K562 (cell line): ENCODE measurements around the gene GADD45GIP1. TPM values are rescaled to one million over a fixed set of nuclear protein-coding genes. Genes with fewer than 3 reads are reported as not detected.
A peak's percentile ranks its signal among the peaks of the same experiment; 100 is the strongest.

ENCODE experiments used
- FOXP1 ChIP-seq: sonication (generic); formaldehyde crosslinking; IDR thresholded peaks from 2 replicates; pipeline ENCODE4 v1.8.0; 2022; ENCODE audit warnings: mild to moderate bottlenecking, missing genetic modification reagents
- KDM5B ChIP-seq: fragments of 200-600 bp; sonication (generic); IDR thresholded peaks from 2 replicates; pipeline ENCODE4 v1.6.1; 2012; ENCODE audit warnings: low read depth, mild to moderate bottlenecking, moderate library complexity, low read length, control low read depth, inconsistent platforms; ENCODE audit not compliant: insufficient replicate concordance
- L3MBTL2 ChIP-seq: fragments of 450-650 bp; IDR thresholded peaks from 2 replicates; pipeline ENCODE4 v1.6.1; 2016; ENCODE audit warnings: mild to moderate bottlenecking, moderate library complexity
- NFRKB ChIP-seq: fragments of 450-650 bp; IDR thresholded peaks from 2 replicates; pipeline ENCODE4 v1.6.1; 2016; ENCODE audit warnings: low read depth
- NR2C2 ChIP-seq, 2 experiments: fragments of 200-800 bp in 1 of 2; sonication (Bioruptor generic) in 1 of 2; sonication (generic) in 1 of 2; formaldehyde crosslinking in 1 of 2; IDR thresholded peaks; 2 replicates each; pipeline versions ENCODE4 v1.6.1 to v1.8.0; 2016 to 2022; ENCODE audit warnings: mild to moderate bottlenecking in 1 of 2, missing compliant biosample characterization in 1 of 2, missing genetic modification characterization in 1 of 2, missing genetic modification reagents in 1 of 2
- POLR2G ChIP-seq: fragments of 200-400 bp; formaldehyde crosslinking; IDR thresholded peaks from 2 replicates; pipeline ENCODE4 v1.6.1; 2017; ENCODE audit warnings: low read depth, mild to moderate bottlenecking, antibody characterized with exemption, low read length, moderate library complexity
- RBFOX2 ChIP-seq: fragments of 200-400 bp; formaldehyde crosslinking; IDR thresholded peaks from 2 replicates; pipeline ENCODE4 v1.6.1; 2017; ENCODE audit warnings: low read depth, mild to moderate bottlenecking, low read length, moderate library complexity
- SMARCE1 ChIP-seq: fragments of 450-650 bp; IDR thresholded peaks from 2 replicates; pipeline ENCODE4 v1.7.1; 2016; ENCODE audit warnings: mild to moderate bottlenecking
- TCF3 ChIP-seq: sonication (generic); formaldehyde crosslinking; IDR thresholded peaks from 2 replicates; pipeline ENCODE4 v1.4.0; 2020; ENCODE audit warnings: mild to moderate bottlenecking, missing genetic modification reagents
- ZBTB7A ChIP-seq: IDR thresholded peaks from 2 replicates; pipeline ENCODE4 v1.6.1; 2011; ENCODE audit warnings: low read depth, mild to moderate bottlenecking, low read length, moderate library complexity, borderline replicate concordance; ENCODE audit not compliant: control insufficient read depth
- ZNF699 ChIP-seq: fragments of 250-450 bp; sonication (Bioruptor Pico); IDR thresholded peaks from 2 replicates; pipeline ENCODE4 v1.8.0; 2021; ENCODE audit warnings: mild to moderate bottlenecking, moderate library complexity; ENCODE audit not compliant: insufficient replicate concordance
- ZSCAN29 ChIP-seq: fragments of 450-650 bp; IDR thresholded peaks from 2 replicates; pipeline ENCODE4 v1.6.1; 2017
- polyA plus RNA-seq, 8 experiments: library from polyadenylated mRNA; depleted of rRNA in 4 of 8; stranded (reverse) in 5 of 8; unstranded in 3 of 8; fragments of >200 nt; fragmentation: Nextera tagmentation in 2 of 8; fragmentation: Illumina TruSeq in 1 of 8; extraction: Ambion mirVana in 2 of 8; extraction: Trizol in 1 of 8; gene quantifications; 2 replicates each; pipeline versions ENCODE4 v1.2.1 to v1.2.3, GENCODE V29; 2011 to 2014; ENCODE audit warnings: inconsistent platforms in 1 of 8, missing spikeins in 1 of 8
- total RNA-seq, 7 experiments: library from RNA; depleted of rRNA in 6 of 7; stranded (reverse); fragments of >200 nt in 6 of 7; fragmentation: Illumina TruSeq in 2 of 7; extraction: Trizol in 2 of 7; gene quantifications; 2 replicates each; pipeline versions ENCODE4 v1.2.1 to v1.2.3, GENCODE V29; 2011 to 2021; ENCODE audit warnings: low replicate concordance in 1 of 7
- TF ChIP-seq, protein P1 (sequence below), 3 experiments: fragments of 200-800 bp in 1 of 3; fragments of 250-450 bp in 1 of 3; fragments of 450-650 bp in 1 of 3; sonication (Bioruptor Pico) in 1 of 3; sonication (Bioruptor generic) in 1 of 3; formaldehyde crosslinking in 1 of 3; IDR thresholded peaks; 2 replicates each; pipeline versions ENCODE4 v1.6.1 to v1.8.0; 2016 to 2022; ENCODE audit warnings: mild to moderate bottlenecking in 2 of 3, missing genetic modification characterization in 2 of 3, missing compliant biosample characterization in 1 of 3, moderate library complexity in 1 of 3
- TF ChIP-seq, protein P2 (sequence below): sonication (generic); formaldehyde crosslinking; IDR thresholded peaks from 2 replicates; pipeline ENCODE4 v1.8.0; 2023; ENCODE audit warnings: mild to moderate bottlenecking, missing genetic modification reagents
- TF ChIP-seq, protein P3 (sequence below): fragments of 450-650 bp; IDR thresholded peaks from 2 replicates; pipeline ENCODE4 v1.6.1; 2017; ENCODE audit warnings: mild to moderate bottlenecking, moderate library complexity
- TF ChIP-seq, protein P4 (sequence below): fragments of 250-450 bp; sonication (Bioruptor Pico); IDR thresholded peaks from 2 replicates; pipeline ENCODE4 v1.4.0; 2020; ENCODE audit warnings: mild to moderate bottlenecking

The GADD45GIP1 gene
- total and polyA plus RNA-seq, 9 of the 15 experiments (the other 6 are each of a cell fraction or from before 2014, with no cell fraction given), result 5.1 to 161 (median 29.2) TPM

DNA sequence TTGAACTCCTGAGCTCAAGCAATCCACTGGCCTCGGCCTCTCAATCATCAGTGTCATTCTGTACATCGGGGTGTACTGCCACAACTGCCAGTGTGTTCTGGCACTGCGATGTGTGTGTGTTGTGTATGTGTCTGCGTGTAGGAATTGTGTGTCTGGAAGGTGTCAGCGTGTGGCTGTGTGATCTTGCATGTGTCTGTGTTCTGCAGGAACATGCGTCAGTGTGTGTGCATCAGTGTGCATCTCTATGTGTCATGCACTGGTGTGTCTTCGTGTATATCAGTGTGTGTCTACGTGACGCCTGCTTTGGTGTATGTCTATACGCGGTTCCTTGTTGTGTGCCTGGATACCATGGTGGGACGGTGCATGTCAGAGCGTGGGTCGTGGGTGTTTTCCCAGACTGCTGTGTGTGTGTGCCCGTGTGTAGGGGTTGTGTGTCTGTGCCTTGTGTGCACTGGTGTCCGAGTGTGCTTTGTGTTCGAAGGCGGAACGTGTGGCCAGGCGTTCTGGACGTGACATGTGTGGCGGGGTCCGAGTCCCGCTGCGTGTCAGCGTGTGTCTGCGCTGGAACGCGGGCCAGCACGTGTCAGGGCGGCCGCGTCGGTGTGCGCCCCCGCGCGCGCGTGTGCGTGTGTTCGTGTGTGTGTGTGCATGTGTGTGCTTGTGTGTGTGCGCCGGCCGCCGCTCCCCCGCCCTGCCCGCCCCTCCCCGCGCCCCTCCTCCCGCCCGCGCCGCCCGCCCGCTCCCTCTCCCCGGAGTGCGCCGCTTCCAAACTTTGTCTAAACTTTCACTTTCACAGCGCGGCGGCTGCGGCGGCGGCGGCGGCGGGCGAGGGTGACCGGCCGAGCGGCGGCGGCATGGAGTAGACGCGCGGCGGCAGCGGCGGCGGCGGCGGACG, 37.9 kb upstream of the GADD45GIP1 start, which contains the start of gene NFIX (continued):
- TF ChIP-seq, protein P1, sequence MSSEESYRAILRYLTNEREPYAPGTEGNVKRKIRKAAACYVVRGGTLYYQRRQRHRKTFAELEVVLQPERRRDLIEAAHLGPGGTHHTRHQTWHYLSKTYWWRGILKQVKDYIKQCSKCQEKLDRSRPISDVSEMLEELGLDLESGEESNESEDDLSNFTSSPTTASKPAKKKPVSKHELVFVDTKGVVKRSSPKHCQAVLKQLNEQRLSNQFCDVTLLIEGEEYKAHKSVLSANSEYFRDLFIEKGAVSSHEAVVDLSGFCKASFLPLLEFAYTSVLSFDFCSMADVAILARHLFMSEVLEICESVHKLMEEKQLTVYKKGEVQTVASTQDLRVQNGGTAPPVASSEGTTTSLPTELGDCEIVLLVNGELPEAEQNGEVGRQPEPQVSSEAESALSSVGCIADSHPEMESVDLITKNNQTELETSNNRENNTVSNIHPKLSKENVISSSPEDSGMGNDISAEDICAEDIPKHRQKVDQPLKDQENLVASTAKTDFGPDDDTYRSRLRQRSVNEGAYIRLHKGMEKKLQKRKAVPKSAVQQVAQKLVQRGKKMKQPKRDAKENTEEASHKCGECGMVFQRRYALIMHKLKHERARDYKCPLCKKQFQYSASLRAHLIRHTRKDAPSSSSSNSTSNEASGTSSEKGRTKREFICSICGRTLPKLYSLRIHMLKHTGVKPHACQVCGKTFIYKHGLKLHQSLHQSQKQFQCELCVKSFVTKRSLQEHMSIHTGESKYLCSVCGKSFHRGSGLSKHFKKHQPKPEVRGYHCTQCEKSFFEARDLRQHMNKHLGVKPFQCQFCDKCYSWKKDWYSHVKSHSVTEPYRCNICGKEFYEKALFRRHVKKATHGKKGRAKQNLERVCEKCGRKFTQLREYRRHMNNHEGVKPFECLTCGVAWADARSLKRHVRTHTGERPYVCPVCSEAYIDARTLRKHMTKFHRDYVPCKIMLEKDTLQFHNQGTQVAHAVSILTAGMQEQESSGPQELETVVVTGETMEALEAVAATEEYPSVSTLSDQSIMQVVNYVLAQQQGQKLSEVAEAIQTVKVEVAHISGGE (CRISPR knock-in tag; IDR thresholded peaks at IDR 0.05), result peak in 1 of 3 experiments; percentile 37; a peak in 1 of 6 replicates
- TF ChIP-seq, protein P2, sequence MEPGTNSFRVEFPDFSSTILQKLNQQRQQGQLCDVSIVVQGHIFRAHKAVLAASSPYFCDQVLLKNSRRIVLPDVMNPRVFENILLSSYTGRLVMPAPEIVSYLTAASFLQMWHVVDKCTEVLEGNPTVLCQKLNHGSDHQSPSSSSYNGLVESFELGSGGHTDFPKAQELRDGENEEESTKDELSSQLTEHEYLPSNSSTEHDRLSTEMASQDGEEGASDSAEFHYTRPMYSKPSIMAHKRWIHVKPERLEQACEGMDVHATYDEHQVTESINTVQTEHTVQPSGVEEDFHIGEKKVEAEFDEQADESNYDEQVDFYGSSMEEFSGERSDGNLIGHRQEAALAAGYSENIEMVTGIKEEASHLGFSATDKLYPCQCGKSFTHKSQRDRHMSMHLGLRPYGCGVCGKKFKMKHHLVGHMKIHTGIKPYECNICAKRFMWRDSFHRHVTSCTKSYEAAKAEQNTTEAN (CRISPR knock-in tag), result 0 out of 2 replicates have a peak, but pooled peaks have one; percentile 61
- TF ChIP-seq ZNF699 (no peak), TCF3 (CRISPR knock-in tag) (no peak), NFRKB (peak; percentile 38; the same call in 1 of the 2 replicates), KDM5B (peak; percentile 31), RBFOX2 (peak; percentile 43; the same call in 1 of the 2 replicates), ZBTB7A (peak; percentile 33; the same call in 1 of the 2 replicates), L3MBTL2 (peak; percentile 74), NR2C2 (CRISPR knock-in tag; IDR thresholded peaks at IDR 0.05) (0 out of 2 replicates have a peak, but pooled peaks have one; percentile 28), NR2C2 (tag; IDR thresholded peaks at IDR 0.05) (no peak), SMARCE1 (0 out of 2 replicates have a peak, but pooled peaks have one; percentile 24), FOXP1 (peak; percentile 50; the same call in 1 of the 2 replicates), ZSCAN29 (no peak), POLR2G (peak; percentile 68)
- TF ChIP-seq, protein P3, sequence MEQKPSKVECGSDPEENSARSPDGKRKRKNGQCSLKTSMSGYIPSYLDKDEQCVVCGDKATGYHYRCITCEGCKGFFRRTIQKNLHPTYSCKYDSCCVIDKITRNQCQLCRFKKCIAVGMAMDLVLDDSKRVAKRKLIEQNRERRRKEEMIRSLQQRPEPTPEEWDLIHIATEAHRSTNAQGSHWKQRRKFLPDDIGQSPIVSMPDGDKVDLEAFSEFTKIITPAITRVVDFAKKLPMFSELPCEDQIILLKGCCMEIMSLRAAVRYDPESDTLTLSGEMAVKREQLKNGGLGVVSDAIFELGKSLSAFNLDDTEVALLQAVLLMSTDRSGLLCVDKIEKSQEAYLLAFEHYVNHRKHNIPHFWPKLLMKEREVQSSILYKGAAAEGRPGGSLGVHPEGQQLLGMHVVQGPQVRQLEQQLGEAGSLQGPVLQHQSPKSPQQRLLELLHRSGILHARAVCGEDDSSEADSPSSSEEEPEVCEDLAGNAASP, result no peak
- TF ChIP-seq, protein P4, sequence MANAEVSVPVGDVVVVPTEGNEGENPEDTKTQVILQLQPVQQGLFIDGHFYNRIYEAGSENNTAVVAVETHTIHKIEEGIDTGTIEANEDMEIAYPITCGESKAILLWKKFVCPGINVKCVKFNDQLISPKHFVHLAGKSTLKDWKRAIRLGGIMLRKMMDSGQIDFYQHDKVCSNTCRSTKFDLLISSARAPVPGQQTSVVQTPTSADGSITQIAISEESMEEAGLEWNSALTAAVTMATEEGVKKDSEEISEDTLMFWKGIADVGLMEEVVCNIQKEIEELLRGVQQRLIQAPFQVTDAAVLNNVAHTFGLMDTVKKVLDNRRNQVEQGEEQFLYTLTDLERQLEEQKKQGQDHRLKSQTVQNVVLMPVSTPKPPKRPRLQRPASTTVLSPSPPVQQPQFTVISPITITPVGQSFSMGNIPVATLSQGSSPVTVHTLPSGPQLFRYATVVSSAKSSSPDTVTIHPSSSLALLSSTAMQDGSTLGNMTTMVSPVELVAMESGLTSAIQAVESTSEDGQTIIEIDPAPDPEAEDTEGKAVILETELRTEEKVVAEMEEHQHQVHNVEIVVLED, result peak; percentile 47; the same call in 1 of the 2 replicates
